HG03159 (cell line): ENCODE results near the gene RNF157.
A peak's percentile ranks its signal among the peaks of the same experiment; 100 is the strongest.
"Not testable (repeated sequence)": the region's sequence is repeated elsewhere in the genome, so short reads cannot be mapped to it uniquely, and the experiment has no call there.

Experiments
- ATAC-seq: cut with Tn5 transposase; IDR thresholded peaks from one replicate; pipeline ENCODE4 v1.9.1; 2021; ENCODE audit warnings: mild to moderate bottlenecking, moderate library complexity; ENCODE audit not compliant: unreplicated experiment

RNF157 gene

GRCh38 chr17:76270770-76271668, 30.7 kb upstream of the RNF157 start:
- ATAC-seq = peak; percentile 2

- ATAC-seq = no peak
Observed at GRCh38 chr17:76270127-76270592, 29.9 kb upstream of the RNF157 start.

GRCh38 chr17:76268991-76269981, 29.0 kb upstream of the RNF157 start:
- no peak for ATAC-seq

- ATAC-seq = no peak
Observed at GRCh38 chr17:76268015-76268749, 27.9 kb upstream of the RNF157 start.

- ATAC-seq = not testable (repeated sequence)
Observed at GRCh38 chr17:76267581-76268001, 27.3 kb upstream of the RNF157 start.

GRCh38 chr17:76267051-76267576, 26.8 kb upstream of the RNF157 start:
- ATAC-seq = no peak

- no peak for ATAC-seq
Observed at GRCh38 chr17:76266244-76266938, 26.1 kb upstream of the RNF157 start.

- ATAC-seq = no peak
Observed at GRCh38 chr17:76265624-76266243, 25.4 kb upstream of the RNF157 start.

- ATAC-seq = peak; percentile 66
Observed at GRCh38 chr17:76264755-76265623, 24.7 kb upstream of the RNF157 start, which contains the start of gene UBALD2. UBALD2 (plus strand) TSS chr17:76265348; CDS start chr17:76265506, 158 bp downstream.

GRCh38 chr17:76264425-76264754, 24.1 kb upstream of the RNF157 start:
- ATAC-seq = peak; percentile 1

GRCh38 chr17:76263896-76264295, 23.6 kb upstream of the RNF157 start:
- ATAC-seq = no peak

GRCh38 chr17:76262732-76263344, 22.5 kb upstream of the RNF157 start:
- no peak for ATAC-seq

- no peak for ATAC-seq
Observed at GRCh38 chr17:76261421-76262215, 21.3 kb upstream of the RNF157 start.

- ATAC-seq = no peak
Observed at GRCh38 chr17:76260669-76261068, 20.4 kb upstream of the RNF157 start.

GRCh38 chr17:76260220-76260619, 19.9 kb upstream of the RNF157 start:
- ATAC-seq = no peak

- ATAC-seq = not testable (repeated sequence)
Observed at GRCh38 chr17:76256430-76257050, 16.2 kb upstream of the RNF157 start.
